HG03460 (cell line): ENCODE measurements around the gene CNOT10.
"Not testable (repeated sequence)": the region's sequence is repeated elsewhere in the genome, so short reads cannot be mapped to it uniquely, and the experiment has no call there.

Experiments
- ATAC-seq: cut with Tn5 transposase; IDR thresholded peaks from one replicate; pipeline ENCODE4 v1.9.1; 2021; ENCODE audit not compliant: unreplicated experiment

The CNOT10 gene

GRCh38 chr3:32685543-32686185 is 676 bp downstream of the CNOT10 start:
- ATAC-seq = peak; percentile 14

- no peak for ATAC-seq
These were observed 1.7 kb downstream of the CNOT10 start for GRCh38 chr3:32686713-32687112.

GRCh38 chr3:32691847-32692246 is 6.9 kb downstream of the CNOT10 start:
- ATAC-seq = no peak

GRCh38 chr3:32696523-32696922 is 11.5 kb downstream of the CNOT10 start:
- no peak for ATAC-seq

- no peak for ATAC-seq
These were observed 13.5 kb downstream of the CNOT10 start for GRCh38 chr3:32698506-32698905.

GRCh38 chr3:32699429-32699828 is 14.4 kb downstream of the CNOT10 start:
- no peak for ATAC-seq

GRCh38 chr3:32700244-32700643 is 15.3 kb downstream of the CNOT10 start:
- no peak for ATAC-seq

GRCh38 chr3:32703491-32703972 is 18.5 kb downstream of the CNOT10 start:
- ATAC-seq = no peak

- no peak for ATAC-seq
These were observed 20.2 kb downstream of the CNOT10 start for GRCh38 chr3:32705232-32705631.

- ATAC-seq = no peak
These were observed 21.5 kb downstream of the CNOT10 start for GRCh38 chr3:32706348-32707025.

- ATAC-seq = no peak
These were observed 22.0 kb downstream of the CNOT10 start for GRCh38 chr3:32707026-32707370.

GRCh38 chr3:32708672-32709283 is 23.8 kb downstream of the CNOT10 start:
- no peak for ATAC-seq

GRCh38 chr3:32709346-32709745 is 24.4 kb downstream of the CNOT10 start:
- no peak for ATAC-seq

GRCh38 chr3:32712506-32713055 is 27.6 kb downstream of the CNOT10 start:
- ATAC-seq = no peak

- ATAC-seq = no peak
These were observed 28.2 kb downstream of the CNOT10 start for GRCh38 chr3:32713181-32713580.

GRCh38 chr3:32719335-32719734 is 34.3 kb downstream of the CNOT10 start:
- no peak for ATAC-seq

GRCh38 chr3:32719931-32720330 is 34.9 kb downstream of the CNOT10 start:
- no peak for ATAC-seq

- ATAC-seq = no peak
These were observed 40.7 kb downstream of the CNOT10 start for GRCh38 chr3:32725721-32726120.

- ATAC-seq = no peak
These were observed 48.7 kb downstream of the CNOT10 start for GRCh38 chr3:32733631-32734229.

- ATAC-seq = no peak
These were observed 49.8 kb downstream of the CNOT10 start for GRCh38 chr3:32734756-32735155.

GRCh38 chr3:32743470-32743869 is 58.5 kb downstream of the CNOT10 start:
- ATAC-seq = not testable (repeated sequence)

- ATAC-seq = no peak
These were observed 58.9 kb downstream of the CNOT10 start for GRCh38 chr3:32743934-32744333.
